Measurements from ENCODE around the gene MAGEA6. TPM values are rescaled to one million over a fixed set of nuclear protein-coding genes. Genes with fewer than 3 reads are reported as not detected.

The MAGEA6 gene
- total and polyA plus RNA-seq, 9 of the 15 experiments (the other 6 are each of a cell fraction or from before 2014, with no cell fraction given) = 15.4 to 132 (median 95.5) TPM

GRCh38 chrX:152817078-152817764 lies 47.7 kb upstream of the MAGEA6 start:
- no peaks in the 10 kb centered on the region for H3K36me3 ChIP-seq (ENCODE audit: control insufficient read depth, insufficient read depth, low read length)
- in situ Hi-C loops (cut with MboI) = no loop called here
- H3K27me3 ChIP-seq (ENCODE audit: control insufficient read depth in 2 of 2, insufficient read depth in 2 of 2, low read length in 2 of 2) = peaks cover 0 to 2% of the 10 kb centered on the region in 2 experiments; a peak in 1 of 5 replicates
- 10% methylated on average over 6 of the region's 6 CpGs for WGBS (ENCODE audit: insufficient coverage, low coverage, missing lambda C conversion rate)
- H4K20me1 ChIP-seq (replicated peaks; ENCODE audit: control insufficient read depth, insufficient read depth, low read length) = no peaks in the 10 kb centered on the region
- H3K9me1 ChIP-seq (ENCODE audit: control insufficient read depth, insufficient read depth, low read length) = no peaks in the 10 kb centered on the region
- FAIRE-seq (peak; percentile 59), ATAC-seq (peak; percentile 93), DNase-seq (ENCODE audit: extremely low read depth in 1 of 4, low spot score in 3 of 4) (peak; percentile 53 to 69 (median 62))
- peak overlapping the region; percentile 12; the same call in 1 of the 2 replicates for H3K4me2 ChIP-seq (ENCODE audit: insufficient read depth, low read length)
- peak overlapping the region; percentile 66; the same call in 1 of the 2 replicates for H2AFZ ChIP-seq (ENCODE audit: low read depth, low read length)
- intact Hi-C loops (cut with micrococcal nuclease) = loop anchor here (1.0 to 2.0 kb wide), 2 partner anchors 175 to 1064 kb away; no protein-coding TSS in a partner anchor
- no peak overlapping the region for H3K4me3 ChIP-seq
- no peak overlapping the region for H3K9ac ChIP-seq (ENCODE audit: insufficient read depth in 1 of 2, low read depth in 2 of 2, low read length in 2 of 2)
- H3K9me3 ChIP-seq (replicated peaks; ENCODE audit: control insufficient read depth, insufficient read depth, low read depth, low read length) = no peaks in the 10 kb centered on the region
- ChIA-PET POLR2A (interaction anchor here (1.4 kb wide), 1 partner anchor 15 kb away, joined by 3 read pairs; no protein-coding TSS in a partner anchor), CTCF (ENCODE audit: low intra/inter-chr PET ratio) (interaction anchor here (0.7 to 2.6 kb wide), 3 partner anchors 175 to 1068 kb away, joined by 3 to 14 read pairs (median 3); no protein-coding TSS in a partner anchor)
- peaks cover 0 to 8% of the 10 kb centered on the region in 2 experiments; a peak in 2 of 5 replicates for H3K4me1 ChIP-seq (replicated peaks in 1 of 2; ENCODE audit: control insufficient read depth in 2 of 2, insufficient read depth in 2 of 2, low read length in 2 of 2)
- H3K79me2 ChIP-seq (ENCODE audit: control insufficient read depth, insufficient read depth, low read length) = no peaks in the 10 kb centered on the region
- H3K27ac ChIP-seq (ENCODE audit: extremely low read depth, low read depth, low read length) = no peak overlapping the region; the same call in 2 of the 3 replicates
- no TSS peak for BruUV-seq (replicated peaks)
- TF ChIP-seq CTCF (IDR thresholded peaks at IDR 0.05 in 2 of 3, conservative IDR thresholded peaks at IDR 0.05 in 1 of 3; ENCODE audit: insufficient read depth in 2 of 3, low read depth in 1 of 3, low read length in 3 of 3) (peak; percentile 63 to 81 (median 73)), NFIC (IDR thresholded peaks at IDR 0.05) (peak; percentile 86), SREBF2 (CRISPR knock-in tag; IDR thresholded peaks at IDR 0.05) (no peak), PHF20 (IDR thresholded peaks at IDR 0.05; ENCODE audit: partially characterized antibody) (no peak), FOS (IDR thresholded peaks at IDR 0.05; ENCODE audit: extremely low read depth, insufficient read length) (no peak), FOXJ2 (tag; IDR thresholded peaks at IDR 0.05) (peak; percentile 42; the same call in 1 of the 2 replicates), NR2C2 (CRISPR knock-in tag; IDR thresholded peaks at IDR 0.05) (no peak), NR2C2 (tag; IDR thresholded peaks at IDR 0.05) (peak; percentile 34; the same call in 1 of the 2 replicates), TRIM25 (IDR thresholded peaks at IDR 0.05; ENCODE audit: borderline replicate concordance) (no peak), RAD21 (CRISPR knock-in tag; conservative IDR thresholded peaks at IDR 0.05 in 1 of 2, IDR thresholded peaks at IDR 0.05 in 1 of 2) (peak; percentile 70 to 73), ASH1L (IDR thresholded peaks at IDR 0.05; ENCODE audit: borderline replicate concordance, low read depth, partially characterized antibody) (no peak), ELF4 (CRISPR knock-in tag; IDR thresholded peaks at IDR 0.05) (no peak)
- TF ChIP-seq, protein P1, sequence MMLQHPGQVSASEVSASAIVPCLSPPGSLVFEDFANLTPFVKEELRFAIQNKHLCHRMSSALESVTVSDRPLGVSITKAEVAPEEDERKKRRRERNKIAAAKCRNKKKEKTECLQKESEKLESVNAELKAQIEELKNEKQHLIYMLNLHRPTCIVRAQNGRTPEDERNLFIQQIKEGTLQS (IDR thresholded peaks at IDR 0.05) = 0 out of 2 replicates have a peak, but pooled peaks have one; percentile 21
- TF ChIP-seq, protein P1 (CRISPR knock-in tag; conservative IDR thresholded peaks at IDR 0.05) = no peak

All from K562 (cell line).